ENCODE data around the gene COX7A2. TPM values are rescaled to one million over a fixed set of nuclear protein-coding genes. Genes with fewer than 3 reads are reported as not detected.

Gene COX7A2
- total RNA-seq, 1 donor from 2014 or later, result 267 TPM

DNA sequence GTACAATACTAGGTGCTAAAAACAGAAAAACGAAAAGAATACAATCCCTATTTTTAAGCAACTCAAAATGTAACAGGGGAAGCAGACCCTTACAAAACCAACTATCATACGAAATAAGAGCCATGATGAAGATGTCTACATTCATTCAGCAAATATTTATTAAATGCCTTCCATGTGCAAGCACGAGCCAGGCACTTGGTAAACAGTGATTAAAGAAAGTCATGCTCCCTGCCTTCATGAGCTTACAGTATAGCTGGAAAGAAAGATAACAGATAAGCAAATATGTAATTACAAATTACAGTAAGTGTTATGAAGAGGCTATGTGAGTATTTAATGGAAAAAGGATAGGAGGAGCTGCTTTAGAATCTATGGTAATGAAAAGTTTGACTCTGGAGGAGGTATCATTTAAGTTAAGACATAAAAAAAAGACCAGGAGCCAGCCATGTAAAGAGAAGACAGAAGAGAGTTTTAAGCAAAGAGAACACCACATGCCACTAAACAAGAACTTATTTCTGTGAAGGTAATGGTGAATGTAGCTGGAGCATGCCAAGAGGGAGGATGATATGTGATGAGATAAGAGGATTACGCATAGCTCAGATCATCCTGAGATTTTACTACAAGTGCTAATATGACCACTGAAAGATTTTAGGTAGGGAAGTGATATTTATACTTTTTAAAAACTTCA is 19.3 kb upstream of the COX7A2 start:
- intact Hi-C loops (cut with DNase I), result no loop called here
- DNase-seq (no peak), ATAC-seq (no peak)
- TF ChIP-seq CTCF (IDR thresholded peaks at IDR 0.05), result no peak
- peaks cover 14% of the 10 kb centered on the region for H3K4me1 ChIP-seq
- peaks cover 73% of the 10 kb centered on the region for H3K36me3 ChIP-seq
- no peak overlapping the region for H3K27ac ChIP-seq
- no peaks in the 10 kb centered on the region for H3K9me3 ChIP-seq
- H3K27me3 ChIP-seq (ENCODE audit: low read depth), result no peaks in the 10 kb centered on the region
- no peak overlapping the region for H3K4me3 ChIP-seq

GRCh38 chr6:75261299-75261698 is 17.7 kb upstream of the COX7A2 start:
- ATAC-seq, result no peak
- H3K9me3 ChIP-seq, result no peaks in the 10 kb centered on the region
- H3K36me3 ChIP-seq, result peaks cover 88% of the 10 kb centered on the region
- DNase-seq, result no peak
- no peaks in the 10 kb centered on the region for H3K27me3 ChIP-seq (ENCODE audit: low read depth)
- H3K4me3 ChIP-seq, result no peak overlapping the region
- H3K27ac ChIP-seq, result no peak overlapping the region
- H3K4me1 ChIP-seq, result no peaks in the 10 kb centered on the region
- intact Hi-C loops (cut with DNase I), result no loop called here
- no peak for TF ChIP-seq CTCF (IDR thresholded peaks at IDR 0.05)

DNA sequence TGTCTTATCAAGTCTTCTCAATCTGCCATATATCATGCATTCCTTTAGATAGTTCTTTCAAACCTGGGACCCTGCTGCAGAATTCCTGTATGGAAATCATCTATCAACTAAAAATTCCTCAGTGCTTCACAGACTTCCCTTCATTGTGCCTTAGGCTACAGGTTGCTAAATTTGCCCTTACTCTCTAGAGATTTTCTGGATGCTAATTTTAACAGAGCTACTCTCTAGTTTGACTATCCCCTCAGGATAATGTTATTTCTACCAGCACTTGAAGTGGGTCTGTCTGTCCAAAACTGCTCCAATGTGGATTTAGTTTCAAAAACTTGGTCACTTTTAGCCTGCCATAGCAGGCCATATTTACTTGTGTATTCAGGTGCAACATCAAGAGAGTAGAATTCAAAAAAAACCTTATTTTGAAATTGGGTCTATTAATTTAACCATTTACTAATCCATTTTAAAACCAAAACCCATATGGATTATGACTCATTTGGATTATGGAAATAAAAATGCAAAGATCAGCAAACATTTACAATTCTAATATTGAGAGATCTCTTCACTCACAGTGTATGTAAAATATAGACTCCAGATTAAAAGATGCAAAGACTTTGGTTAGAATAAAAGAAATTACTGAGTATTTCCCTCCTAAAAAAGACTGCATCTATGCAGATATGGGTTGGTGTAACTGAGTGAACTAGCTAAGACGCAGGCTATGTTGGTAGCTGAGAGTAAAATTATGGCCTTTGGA is 13.9 kb upstream of the COX7A2 start:
- Histone ChIP-seq H3K27me3 (ENCODE audit: low read depth) (no peaks in the 10 kb centered on the region), H3K4me3 (no peak overlapping the region), H3K36me3 (peaks cover 99% of the 10 kb centered on the region), H3K4me1 (no peaks in the 10 kb centered on the region), H3K9me3 (no peaks in the 10 kb centered on the region), H3K27ac (no peak overlapping the region)
- TF ChIP-seq CTCF (IDR thresholded peaks at IDR 0.05), result no peak
- ATAC-seq (no peak), DNase-seq (no peak)
- intact Hi-C loops (cut with DNase I), result no loop called here

DNA sequence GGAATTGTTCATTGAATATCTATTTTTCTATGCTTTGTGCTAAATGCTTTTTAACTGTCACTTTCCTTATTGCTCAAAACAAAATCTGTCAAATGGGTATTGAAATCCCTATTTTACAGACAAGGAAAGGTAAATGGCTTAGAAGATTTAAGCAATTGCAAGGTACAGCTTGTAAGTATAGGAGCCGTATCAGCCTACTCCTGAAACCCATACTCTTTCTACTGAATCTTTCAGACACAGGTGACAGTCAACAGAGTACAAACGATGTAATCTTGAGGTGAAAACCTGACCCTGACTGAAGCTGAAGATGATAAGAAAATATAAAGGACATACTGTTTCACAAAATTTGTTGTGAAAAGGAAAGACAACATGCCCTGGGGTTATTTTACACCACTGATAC is 7.0 kb upstream of the COX7A2 start:
- ATAC-seq (no peak), DNase-seq (no peak)
- TF ChIP-seq CTCF (IDR thresholded peaks at IDR 0.05), result no peak
- Histone ChIP-seq H3K4me3 (no peak overlapping the region), H3K36me3 (peaks cover 31% of the 10 kb centered on the region), H3K4me1 (no peaks in the 10 kb centered on the region), H3K27me3 (ENCODE audit: low read depth) (no peaks in the 10 kb centered on the region), H3K9me3 (no peaks in the 10 kb centered on the region), H3K27ac (no peak overlapping the region)
- intact Hi-C loops (cut with DNase I), result no loop called here

DNA sequence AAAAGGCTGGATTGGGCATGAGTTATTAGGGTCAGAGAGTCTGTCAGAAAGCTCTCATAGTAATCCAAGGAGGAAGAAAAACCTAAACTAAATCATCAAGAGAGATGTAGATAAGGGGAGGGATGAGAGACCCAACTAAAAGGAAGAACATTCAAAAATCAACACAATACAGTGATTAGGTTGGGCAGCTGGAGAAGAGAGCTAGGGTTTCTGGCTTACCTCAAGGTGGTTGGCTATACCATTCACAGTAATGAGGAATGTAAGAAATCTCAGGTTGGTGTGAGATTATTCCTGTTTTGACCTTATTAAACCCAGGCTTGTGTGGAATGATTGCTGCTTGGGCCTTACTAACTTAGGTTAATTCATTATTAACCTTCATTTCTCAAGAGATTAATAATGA is 6.2 kb upstream of the COX7A2 start:
- H3K4me1 ChIP-seq, result no peaks in the 10 kb centered on the region
- intact Hi-C loops (cut with DNase I), result no loop called here
- ATAC-seq (no peak), DNase-seq (no peak)
- no peak overlapping the region for H3K27ac ChIP-seq
- no peaks in the 10 kb centered on the region for H3K9me3 ChIP-seq
- no peak overlapping the region for H3K4me3 ChIP-seq
- no peak for TF ChIP-seq CTCF (IDR thresholded peaks at IDR 0.05)
- H3K27me3 ChIP-seq (ENCODE audit: low read depth), result no peaks in the 10 kb centered on the region
- peaks cover 24% of the 10 kb centered on the region for H3K36me3 ChIP-seq

Measured in lower lobe of right lung (tissue), 2 donors.